ENCODE measurements around the gene IQCF6. TPM values are rescaled to one million over a fixed set of nuclear protein-coding genes. Genes with fewer than 3 reads are reported as not detected.

IQCF6 gene
- total and polyA plus RNA-seq, 2 donors (not counting 1 experiment from before 2014, with no cell fraction given): not detected

GRCh38 chr3:51733859-51734571 is 45.0 kb downstream of the IQCF6 start:
- Histone ChIP-seq H3K9me3 (ENCODE audit: control insufficient read depth, insufficient read depth, low read depth, low read length) (no peaks in the 10 kb centered on the region), H3K36me3 (ENCODE audit: control insufficient read depth, insufficient read depth, low read length) (no peaks in the 10 kb centered on the region), H3K4me1 (ENCODE audit: control insufficient read depth, extremely low read depth, insufficient read depth, low read length) (no peaks in the 10 kb centered on the region), H3K27me3 (ENCODE audit: control insufficient read depth, insufficient read depth, low read length) (no peaks in the 10 kb centered on the region), H3K4me2 (ENCODE audit: extremely low read depth, insufficient read depth, low read length) (no peak overlapping the region), H3K79me2 (ENCODE audit: control insufficient read depth, insufficient read depth, low read length) (no peaks in the 10 kb centered on the region), H2AFZ (ENCODE audit: low read length) (no peak overlapping the region), H3K27ac (ENCODE audit: insufficient read depth, low read length) (no peak overlapping the region), H3K4me3 (replicated peaks in 1 of 4; ENCODE audit: control extremely low read depth in 1 of 4, insufficient read depth in 1 of 4, low read depth in 3 of 4, low read length in 4 of 4) (no peak overlapping the region), H3K9ac (ENCODE audit: insufficient read depth, low read length) (no peak overlapping the region), H4K20me1 (ENCODE audit: control insufficient read depth, extremely low read depth, insufficient read depth, low read length) (no peaks in the 10 kb centered on the region)
- TF ChIP-seq EZH2 (IDR thresholded peaks at IDR 0.05; ENCODE audit: low read length, missing control alignments) (no peak), CTCF (conservative IDR thresholded peaks at IDR 0.05 in 1 of 2, IDR thresholded peaks at IDR 0.05 in 1 of 2; ENCODE audit: low read depth in 1 of 2, low read length in 2 of 2) (no peak)
- no peak for DNase-seq (ENCODE audit: low read depth in 2 of 2)

- TF ChIP-seq EZH2 (IDR thresholded peaks at IDR 0.05; ENCODE audit: low read length, missing control alignments) (no peak), CTCF (conservative IDR thresholded peaks at IDR 0.05 in 1 of 2, IDR thresholded peaks at IDR 0.05 in 1 of 2; ENCODE audit: low read depth in 1 of 2, low read length in 2 of 2) (no peak)
- H2AFZ ChIP-seq (ENCODE audit: low read length): no peak overlapping the region
- H3K27me3 ChIP-seq (ENCODE audit: control insufficient read depth, insufficient read depth, low read length): no peaks in the 10 kb centered on the region
- H3K4me1 ChIP-seq (ENCODE audit: control insufficient read depth, extremely low read depth, insufficient read depth, low read length): no peaks in the 10 kb centered on the region
- H4K20me1 ChIP-seq (ENCODE audit: control insufficient read depth, extremely low read depth, insufficient read depth, low read length): no peaks in the 10 kb centered on the region
- no peaks in the 10 kb centered on the region for H3K9me3 ChIP-seq (ENCODE audit: control insufficient read depth, insufficient read depth, low read depth, low read length)
- no peak overlapping the region for H3K27ac ChIP-seq (ENCODE audit: insufficient read depth, low read length)
- H3K4me3 ChIP-seq (replicated peaks in 1 of 4; ENCODE audit: control extremely low read depth in 1 of 4, insufficient read depth in 1 of 4, low read depth in 3 of 4, low read length in 4 of 4): no peak overlapping the region
- no peaks in the 10 kb centered on the region for H3K79me2 ChIP-seq (ENCODE audit: control insufficient read depth, insufficient read depth, low read length)
- no peak overlapping the region for H3K4me2 ChIP-seq (ENCODE audit: extremely low read depth, insufficient read depth, low read length)
- DNase-seq (ENCODE audit: low read depth in 2 of 2): peak in 1 of 2 donors; percentile 22
- H3K9ac ChIP-seq (ENCODE audit: insufficient read depth, low read length): no peak overlapping the region
- H3K36me3 ChIP-seq (ENCODE audit: control insufficient read depth, insufficient read depth, low read length): no peaks in the 10 kb centered on the region
Measured at GRCh38 chr3:51729042-51729633, 49.9 kb downstream of the IQCF6 start.

Other genes with a start within 250 kb of the IQCF6 start
- 12.3 and 17.2 TPM in 2 replicates for gene RAD54L2, start 240.5 kb downstream of the IQCF6 start, total RNA-seq
- gene RAD54L2, start 240.5 kb downstream of the IQCF6 start, polyA plus RNA-seq: 5.5 and 7.6 TPM in 2 replicates
- gene TEX264, start 108.0 kb downstream of the IQCF6 start, total RNA-seq: 51.0 and 54.4 TPM in 2 replicates
- 34.3 and 44.1 TPM in 2 replicates for gene TEX264, start 108.0 kb downstream of the IQCF6 start, polyA plus RNA-seq
- under 0.01 TPM in 2 replicates for gene GRM2, start 72.2 kb downstream of the IQCF6 start, total RNA-seq
- 0.02 and 0.06 TPM in 2 replicates for gene GRM2, start 72.2 kb downstream of the IQCF6 start, polyA plus RNA-seq
- not detected in 2 replicates for gene IQCF2, start 82.4 kb upstream of the IQCF6 start, total RNA-seq
- gene IQCF2, start 82.4 kb upstream of the IQCF6 start, polyA plus RNA-seq: not detected in 2 replicates
- not detected in 2 replicates for gene IQCF5, start 96.4 kb upstream of the IQCF6 start, total RNA-seq
- gene IQCF5, start 96.4 kb upstream of the IQCF6 start, polyA plus RNA-seq: not detected in 2 replicates
- gene IQCF1, start 124.1 kb upstream of the IQCF6 start, total RNA-seq: not detected in 2 replicates
- gene IQCF1, start 124.1 kb upstream of the IQCF6 start, polyA plus RNA-seq: not detected in 2 replicates
- 19.7 and 29.5 TPM in 2 replicates for gene RRP9, start 162.7 kb upstream of the IQCF6 start, total RNA-seq
- gene RRP9, start 162.7 kb upstream of the IQCF6 start, polyA plus RNA-seq: 10.6 and 20.5 TPM in 2 replicates
- gene PARP3, start 163.1 kb upstream of the IQCF6 start, total RNA-seq: 19.3 and 44.1 TPM in 2 replicates
- gene PARP3, start 163.1 kb upstream of the IQCF6 start, polyA plus RNA-seq: 13.3 and 22.8 TPM in 2 replicates
- under 0.01 TPM in 2 replicates for gene GPR62, start 176.1 kb upstream of the IQCF6 start, total RNA-seq
- gene GPR62, start 176.1 kb upstream of the IQCF6 start, polyA plus RNA-seq: 0.02 TPM in 1 of 2 replicates, not detected in the other
- gene PCBP4, start 188.2 kb upstream of the IQCF6 start, total RNA-seq: 23.4 and 46.2 TPM in 2 replicates
- 40.2 and 47.1 TPM in 2 replicates for gene PCBP4, start 188.2 kb upstream of the IQCF6 start, polyA plus RNA-seq
- 21.1 and 27.4 TPM in 2 replicates for gene ABHD14B, start 194.8 kb upstream of the IQCF6 start, total RNA-seq
- gene ABHD14B, start 194.8 kb upstream of the IQCF6 start, polyA plus RNA-seq: 38.2 and 46.3 TPM in 2 replicates
- gene ABHD14A, start 195.8 kb upstream of the IQCF6 start, total RNA-seq: 5.1 and 9.0 TPM in 2 replicates
- 7.8 and 10.2 TPM in 2 replicates for gene ABHD14A, start 195.8 kb upstream of the IQCF6 start, polyA plus RNA-seq
- 36.0 and 40.3 TPM in 2 replicates for gene ACY1, start 204.3 kb upstream of the IQCF6 start, total RNA-seq
- 21.4 and 26.9 TPM in 2 replicates for gene ACY1, start 204.3 kb upstream of the IQCF6 start, polyA plus RNA-seq
- 1,076 and 1,351 TPM in 2 replicates for gene RPL29, start 216.7 kb upstream of the IQCF6 start, total RNA-seq
- gene RPL29, start 216.7 kb upstream of the IQCF6 start, polyA plus RNA-seq: 1,512 and 1,580 TPM in 2 replicates

Measured in fibroblast of lung (primary cell).